Muscle of back (tissue), 13 donors: Measurements from ENCODE around the gene ITGB1. TPM values are rescaled to one million over a fixed set of nuclear protein-coding genes. Genes with fewer than 3 reads are reported as not detected.
"Not testable (repeated sequence)": the region's sequence is repeated elsewhere in the genome, so short reads cannot be mapped to it uniquely, and the experiment has no call there.

ENCODE experiments used
- DNase-seq, 3 donors: peaks; one replicate each; pipeline versions ENCODE4 v3.0.0 to v3.0.0-alpha.2; 2013
- long read RNA-seq, 9 donors: transcript quantifications; one replicate each; lab custom pipeline, GENCODE V29; 2026
- polyA plus RNA-seq, 10 donors: library from polyadenylated mRNA; unstranded; fragments of 120-200 nt; gene quantifications; one replicate each; pipeline ENCODE4 v1.2.1, GENCODE V29; 2013; ENCODE audit not compliant: insufficient read length in 10 of 10

Gene ITGB1
- 100 to 1,000 TPM; 381 to 498 (median 454) TPM for polyA plus RNA-seq
- long read RNA-seq, donor 1, transcript ITGB1-201 (16 exons, 3,640 nt) = major isoform, 35 of 121 reads
- long read RNA-seq, donor 1, partial matches to known transcripts = 75 of 121 reads
- long read RNA-seq, donor 1, other reads (novel, unspliced or antisense) = 7 of 121 reads
- long read RNA-seq, donor 2, transcript ITGB1-201 (16 exons, 3,640 nt) = major isoform, 40 of 112 reads
- long read RNA-seq, donor 2, partial matches to known transcripts = 58 of 112 reads
- long read RNA-seq, donor 2, other reads (novel, unspliced or antisense) = 9 of 112 reads
- long read RNA-seq, donor 3 = 0 reads
- long read RNA-seq, donor 4, transcript ITGB1-201 (16 exons, 3,640 nt) = major isoform, 29 of 88 reads
- long read RNA-seq, donor 4, partial matches to known transcripts = 50 of 88 reads
- long read RNA-seq, donor 4, other reads (novel, unspliced or antisense) = 7 of 88 reads
- long read RNA-seq, donor 5, transcript ITGB1-201 (16 exons, 3,640 nt) = major isoform, 41 of 198 reads
- long read RNA-seq, donor 5, partial matches to known transcripts = 148 of 198 reads
- long read RNA-seq, donor 5, other reads (novel, unspliced or antisense) = 7 of 198 reads
- long read RNA-seq, donor 6, transcript ITGB1-201 (16 exons, 3,640 nt) = major isoform, 42 of 192 reads
- long read RNA-seq, donor 6, partial matches to known transcripts = 125 of 192 reads
- long read RNA-seq, donor 6, other reads (novel, unspliced or antisense) = 21 of 192 reads
- long read RNA-seq, donor 7, transcript ITGB1-201 (16 exons, 3,640 nt) = major isoform, 40 of 94 reads
- long read RNA-seq, donor 7, partial matches to known transcripts = 44 of 94 reads
- long read RNA-seq, donor 7, other reads (novel, unspliced or antisense) = 8 of 94 reads
- long read RNA-seq, donor 8, transcript ITGB1-201 (16 exons, 3,640 nt) = major isoform, 31 of 118 reads
- long read RNA-seq, donor 8, partial matches to known transcripts = 85 of 118 reads
- long read RNA-seq, donor 8, other reads (novel, unspliced or antisense) = 0 of 118 reads
- long read RNA-seq, donor 9, transcript ITGB1-201 (16 exons, 3,640 nt) = major isoform, 5 of 24 reads
- long read RNA-seq, donor 9, partial matches to known transcripts = 18 of 24 reads
- long read RNA-seq, donor 9, other reads (novel, unspliced or antisense) = 0 of 24 reads

DNA sequence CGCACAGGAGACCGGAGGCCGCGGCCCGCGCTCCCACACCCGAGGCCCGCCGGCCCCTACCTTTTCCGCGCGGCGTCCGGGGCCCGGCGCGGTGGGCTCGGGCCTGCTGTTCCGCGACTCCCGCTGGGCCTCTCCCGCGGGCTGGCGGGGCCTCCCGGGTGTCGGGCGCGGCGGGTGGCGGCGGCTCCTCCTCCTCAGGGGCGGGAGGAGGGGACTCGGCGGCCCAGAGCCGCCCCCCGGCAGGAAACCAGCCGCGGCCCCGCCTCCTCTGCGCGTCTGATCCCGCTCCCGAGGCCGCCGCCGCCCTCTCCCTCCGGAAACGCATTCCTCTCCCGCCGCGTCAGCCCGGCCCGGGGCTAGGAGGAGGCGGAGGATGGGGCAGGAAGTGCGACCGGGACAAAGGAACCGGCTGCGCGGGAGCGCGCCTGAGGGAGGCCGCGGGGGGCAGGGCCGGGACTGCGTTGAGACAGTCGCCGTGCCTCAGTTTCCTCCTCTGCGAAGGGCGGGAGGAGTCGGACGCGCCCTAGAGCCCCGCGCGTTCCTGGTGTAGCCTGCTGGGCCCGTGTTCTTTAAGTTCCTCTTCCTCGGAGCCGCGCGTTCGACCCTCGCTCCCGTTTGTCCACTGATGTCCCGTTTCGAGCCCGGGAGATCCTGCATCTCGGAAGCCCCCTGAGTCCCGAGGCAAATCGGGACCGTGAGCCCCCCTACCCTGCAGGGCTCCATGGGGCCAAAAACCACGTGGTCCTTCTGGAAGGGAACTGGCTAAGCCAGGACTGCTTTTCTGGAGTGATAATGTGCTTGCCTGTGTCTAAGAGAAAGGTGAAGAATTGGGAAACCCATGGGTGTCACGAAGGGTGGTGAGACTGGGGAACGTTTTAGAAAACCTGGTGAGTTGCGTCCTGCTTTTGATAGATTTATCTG is at the start of gene ITGB1:
Gene ITGB1 (minus strand): TSS at position 146 of the 921 bp plus-strand sequence. CDS start 22,672 bp downstream, outside the sequence.
- DNase-seq = peak; percentile 96 to 98 (median 98)

DNA sequence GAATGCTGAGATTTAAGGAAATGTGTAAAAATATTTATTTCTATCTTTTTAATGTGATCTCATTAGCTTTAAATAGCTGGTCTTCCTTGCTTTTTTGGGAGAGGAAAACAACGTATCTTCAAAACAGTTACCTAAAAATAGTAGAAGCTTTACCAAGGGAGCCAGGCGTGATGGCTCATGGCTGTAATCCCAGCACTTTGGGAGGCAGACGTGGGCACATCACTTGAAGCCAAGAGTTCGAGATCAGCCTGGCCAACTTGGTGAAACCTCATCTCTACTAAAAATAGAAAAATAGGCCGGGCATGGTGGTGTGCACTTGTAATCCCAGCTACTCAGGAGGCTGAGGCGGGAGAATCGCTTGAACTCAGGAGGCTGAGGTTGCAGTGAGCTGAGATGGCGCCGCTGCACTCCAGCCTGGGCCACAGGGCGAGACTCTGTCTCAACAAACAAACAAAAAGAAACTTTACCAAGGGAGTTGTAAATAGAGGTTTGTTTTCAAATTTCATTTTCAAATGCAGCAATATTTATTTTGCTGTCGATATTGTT is 48.4 kb upstream of the ITGB1 start:
- DNase-seq = no peak

DNA sequence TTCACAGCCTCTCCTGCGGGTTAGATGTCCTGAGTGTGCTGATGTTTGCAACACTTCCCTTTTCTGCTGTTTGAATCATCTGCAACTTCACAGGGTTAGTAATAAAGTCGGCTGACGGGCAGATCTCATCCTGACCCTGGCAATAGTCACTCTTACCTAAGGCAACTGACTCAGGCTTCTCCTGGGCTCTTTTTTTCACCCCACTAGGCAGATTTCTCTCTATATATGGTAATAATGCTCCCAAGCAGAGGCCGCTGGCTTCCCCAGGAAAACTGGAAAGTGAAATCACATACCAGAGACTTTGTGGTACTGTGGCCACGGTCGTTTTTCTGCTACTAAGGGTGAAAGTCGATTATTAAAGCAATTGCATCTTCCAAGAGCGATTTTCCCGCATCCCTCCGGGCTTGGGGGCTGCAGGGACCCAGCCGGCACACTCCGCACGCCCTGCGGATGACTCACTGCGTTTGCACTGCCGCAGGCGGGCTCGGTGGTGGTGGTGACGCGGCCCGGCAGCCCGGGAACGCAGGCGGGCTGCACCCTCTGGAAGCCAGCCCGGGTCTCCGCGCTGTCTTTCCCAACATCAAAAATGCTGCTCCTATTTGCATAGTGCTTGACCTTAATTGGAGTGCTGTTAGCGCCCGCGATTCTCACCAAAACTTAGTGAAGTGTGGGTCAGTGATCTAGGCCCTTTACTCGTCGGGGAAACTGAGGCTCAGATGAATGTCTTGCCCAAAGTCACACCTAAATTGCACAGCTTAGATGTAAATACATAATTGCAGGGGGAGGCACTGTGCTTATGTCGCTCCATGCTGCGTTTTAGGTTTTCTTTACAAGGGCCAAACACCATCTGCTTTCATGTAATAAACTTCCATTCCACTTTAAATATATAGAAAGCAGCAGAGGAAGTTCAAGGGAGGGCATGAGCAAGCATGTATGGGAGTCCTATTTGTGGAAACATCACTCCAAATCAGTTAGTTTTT is 47.6 kb upstream of the ITGB1 start:
- DNase-seq = peak; percentile 41 to 91 (median 78)

DNA sequence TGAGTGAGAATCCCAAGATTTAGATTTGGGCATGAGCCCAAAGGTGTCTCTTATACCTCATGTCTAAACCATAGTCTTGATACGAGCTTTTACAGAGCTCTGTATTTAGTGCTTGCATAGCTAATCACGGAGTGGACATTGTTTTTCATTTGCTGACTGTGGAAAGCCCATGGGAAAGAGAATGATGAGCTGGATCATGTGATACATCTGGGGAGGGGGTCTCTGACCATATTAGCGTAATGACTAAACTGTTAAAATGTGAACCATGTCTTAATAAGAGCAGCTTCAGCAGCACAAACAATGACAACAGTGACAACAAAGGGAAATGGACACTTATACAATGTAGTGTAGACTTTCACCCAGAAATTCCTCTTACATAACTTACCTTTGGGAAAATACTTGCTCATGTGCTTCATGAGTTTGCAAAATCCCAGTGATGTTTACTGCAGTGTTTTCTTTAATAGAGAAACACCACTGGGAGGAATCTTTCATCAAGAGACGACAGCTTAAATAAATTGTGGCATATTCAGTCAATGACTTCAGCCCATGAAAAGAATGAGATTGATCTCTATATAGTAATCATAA is 44.0 kb upstream of the ITGB1 start:
- DNase-seq = no peak

DNA sequence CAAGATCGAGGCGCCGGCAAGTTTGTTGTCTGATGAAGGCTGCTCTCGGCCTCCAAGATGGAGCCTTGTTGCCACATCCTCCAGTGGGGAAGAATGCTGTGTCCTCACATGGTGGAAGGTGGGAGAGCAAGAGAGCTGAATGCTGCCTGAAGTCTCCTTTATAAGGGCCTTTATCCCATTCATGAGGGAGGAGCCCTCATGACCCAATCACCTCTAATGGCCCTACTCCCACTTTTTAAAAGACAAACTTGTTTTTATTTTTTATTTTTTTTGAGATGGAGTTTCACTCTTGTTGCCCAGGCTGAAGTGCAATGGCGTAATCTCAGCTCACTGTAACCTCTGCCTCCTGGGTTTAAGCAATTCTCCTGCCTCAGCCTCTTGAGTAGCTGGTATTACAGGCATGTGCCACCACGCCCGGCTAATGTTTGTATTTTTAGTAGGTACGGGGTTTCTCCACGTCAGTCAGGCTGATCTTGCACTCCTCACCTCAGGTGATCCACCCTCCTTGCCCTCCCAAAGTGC is 40.1 kb upstream of the ITGB1 start:
- not testable (repeated sequence) for DNase-seq

DNA sequence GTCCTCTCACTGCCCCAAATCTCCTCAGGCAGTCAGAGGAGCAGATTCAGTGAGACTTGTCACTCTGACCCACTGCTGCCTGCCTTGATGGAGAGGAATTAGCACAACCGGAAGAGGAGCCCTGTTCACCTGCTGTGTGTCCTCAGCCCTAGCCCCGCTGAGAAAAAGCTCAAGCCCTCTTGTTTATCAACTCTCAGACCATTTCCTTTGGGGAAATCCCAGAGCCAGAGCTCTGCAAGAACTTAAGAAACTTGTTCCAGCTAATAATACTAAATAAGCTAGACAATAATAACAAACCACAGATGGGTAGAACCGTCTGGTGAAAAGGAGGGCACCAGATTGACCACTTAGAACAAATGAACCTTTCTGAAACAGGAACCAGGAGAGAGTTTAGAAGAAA is 37.7 kb upstream of the ITGB1 start:
- no peak for DNase-seq

DNA sequence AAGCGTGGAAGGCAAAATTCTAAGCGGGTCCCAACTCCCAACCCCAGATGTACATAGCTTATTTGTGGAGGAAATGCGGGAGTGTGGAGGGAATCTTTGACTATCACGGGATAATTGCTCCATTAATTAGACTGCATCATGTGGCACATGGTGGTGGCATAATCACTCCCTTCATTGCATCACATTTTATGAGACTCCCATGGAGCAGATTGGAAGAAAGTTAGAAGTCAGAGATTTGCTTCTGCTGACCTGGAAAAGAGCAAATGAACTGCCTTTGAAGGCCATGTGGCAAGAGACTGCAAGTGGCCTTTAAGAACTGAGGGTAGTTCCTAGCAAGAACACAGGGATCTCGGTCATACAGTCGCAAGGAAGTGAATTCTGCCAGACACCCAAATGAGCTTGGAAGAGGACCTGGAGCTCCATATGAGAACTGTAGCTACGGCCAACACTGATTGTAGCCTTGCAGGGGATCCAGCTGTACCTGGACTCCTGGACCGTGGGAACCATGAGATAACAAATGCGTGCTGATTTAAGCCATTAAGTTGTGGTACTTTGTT is 37.1 kb upstream of the ITGB1 start:
- no peak for DNase-seq

DNA sequence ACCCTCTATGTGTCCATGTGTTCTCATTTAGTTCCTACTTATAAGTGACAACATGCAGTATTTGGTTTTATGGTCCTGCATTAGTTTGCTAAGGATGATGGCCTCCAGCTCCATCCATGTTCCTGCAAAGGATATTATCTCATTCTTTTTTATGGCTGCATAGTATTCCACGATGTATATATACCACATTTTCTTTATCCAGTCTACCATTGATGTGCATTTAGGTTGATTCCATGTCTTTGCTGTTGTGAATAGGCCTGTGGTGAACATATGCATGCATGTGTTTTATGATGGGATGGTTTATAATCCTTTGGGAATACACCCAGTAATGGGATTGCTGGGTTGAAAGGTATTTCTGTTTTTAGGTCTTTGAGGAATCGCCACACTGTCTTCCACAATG is 36.6 kb upstream of the ITGB1 start:
- not testable (repeated sequence) for DNase-seq

DNA sequence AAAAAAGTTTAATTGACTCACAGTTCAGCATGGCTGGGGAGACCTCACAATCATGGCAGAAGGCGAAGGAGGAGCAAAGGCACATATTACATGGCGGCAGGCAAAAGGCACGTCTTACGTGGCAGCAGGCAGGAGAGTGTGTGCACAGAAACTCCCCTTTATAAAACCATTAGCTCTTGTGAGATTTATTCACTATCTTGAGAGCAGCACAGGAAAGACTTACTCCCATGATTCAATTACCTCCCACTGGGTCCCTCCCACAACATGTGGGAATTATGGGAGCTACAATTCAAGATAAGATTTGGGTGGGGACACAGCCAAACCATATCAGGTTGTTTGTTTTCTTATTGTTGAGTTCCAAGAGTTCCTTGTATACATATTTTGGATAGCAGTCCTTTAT is 34.3 kb upstream of the ITGB1 start:
- DNase-seq = not testable (repeated sequence)

DNA sequence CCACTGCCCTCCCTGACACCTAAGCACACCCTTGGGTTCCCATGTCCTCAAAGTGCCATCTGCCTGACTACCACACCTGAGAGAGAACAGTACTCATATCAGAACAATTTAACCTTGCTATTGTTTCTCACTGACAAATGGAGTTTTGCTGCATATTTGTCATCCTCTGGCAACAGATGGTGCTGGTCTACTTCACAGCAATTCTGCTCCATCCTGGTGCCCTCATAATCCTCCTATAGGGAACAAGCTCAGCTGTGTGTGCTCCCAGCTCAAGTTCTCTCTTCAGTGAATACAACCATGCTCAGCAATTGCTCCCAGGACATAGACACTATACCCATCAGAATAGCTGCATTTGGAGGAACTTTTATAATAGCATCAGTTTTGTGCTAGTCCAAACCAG is 32.8 kb upstream of the ITGB1 start:
- DNase-seq = no peak

DNA sequence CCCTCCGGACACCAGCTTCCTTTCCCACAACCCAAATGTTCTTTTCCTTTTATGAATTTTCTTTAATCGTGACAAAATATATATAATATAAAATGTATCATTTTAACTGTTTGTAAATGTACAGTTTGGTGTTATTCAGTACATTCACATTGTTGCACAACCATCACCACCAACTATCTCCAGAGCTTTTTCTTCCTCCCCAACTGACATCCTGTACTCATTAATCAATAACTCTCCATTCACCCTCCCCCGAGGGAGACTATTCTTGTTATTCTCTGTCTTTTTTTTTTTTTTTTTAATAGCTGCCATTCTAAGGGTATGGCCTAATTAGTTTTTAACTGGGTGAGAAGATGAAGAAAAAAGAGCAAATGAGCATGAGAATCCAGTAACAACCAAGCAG is 30.6 kb upstream of the ITGB1 start:
- DNase-seq = no peak

DNA sequence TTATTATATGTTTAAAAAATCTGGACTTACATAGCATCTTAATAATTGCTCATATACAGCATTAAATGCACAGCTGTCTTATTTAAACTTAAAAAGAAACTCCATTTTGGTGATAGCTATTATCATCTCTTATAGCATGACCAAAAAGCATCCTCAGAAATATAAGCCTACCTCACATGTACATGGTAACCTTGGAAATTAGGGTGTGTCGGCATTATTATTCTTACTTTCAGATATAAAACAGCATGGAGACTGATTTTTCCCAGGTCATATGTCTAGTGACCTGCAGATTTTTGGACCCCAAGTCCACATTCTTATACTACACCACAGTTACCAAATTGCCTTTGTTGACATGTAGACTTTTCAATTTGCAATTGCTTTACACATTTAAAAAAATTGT is 29.1 kb upstream of the ITGB1 start:
- no peak for DNase-seq

DNA sequence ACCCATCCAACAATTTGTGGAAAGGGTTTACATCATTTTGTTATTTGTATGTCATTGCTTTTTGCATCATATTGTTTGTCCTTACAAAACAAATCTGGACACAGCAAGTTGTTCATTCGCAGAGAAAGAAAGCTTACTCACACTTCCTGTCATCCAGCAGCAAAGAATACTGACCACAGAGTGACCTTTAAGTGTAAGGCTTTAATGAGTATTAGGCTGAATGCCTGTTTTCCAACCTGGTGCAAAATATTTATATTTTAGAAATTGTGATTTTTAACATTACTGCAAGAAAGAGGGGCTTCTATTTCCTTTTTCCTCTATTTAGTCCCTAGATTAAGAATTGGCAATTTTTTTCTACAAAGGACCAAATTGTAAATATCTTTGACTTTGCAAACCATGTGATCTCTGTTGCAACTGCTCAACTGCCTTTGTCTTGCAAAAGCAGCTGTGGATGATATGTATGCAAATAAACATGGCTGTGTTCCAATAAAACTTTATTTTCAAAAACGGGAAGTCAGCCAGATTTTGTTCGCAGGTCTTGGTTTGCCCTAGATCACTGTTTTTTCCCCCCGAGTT is 27.8 kb upstream of the ITGB1 start:
- DNase-seq = peak in 1 of 3 donors; percentile 36

DNA sequence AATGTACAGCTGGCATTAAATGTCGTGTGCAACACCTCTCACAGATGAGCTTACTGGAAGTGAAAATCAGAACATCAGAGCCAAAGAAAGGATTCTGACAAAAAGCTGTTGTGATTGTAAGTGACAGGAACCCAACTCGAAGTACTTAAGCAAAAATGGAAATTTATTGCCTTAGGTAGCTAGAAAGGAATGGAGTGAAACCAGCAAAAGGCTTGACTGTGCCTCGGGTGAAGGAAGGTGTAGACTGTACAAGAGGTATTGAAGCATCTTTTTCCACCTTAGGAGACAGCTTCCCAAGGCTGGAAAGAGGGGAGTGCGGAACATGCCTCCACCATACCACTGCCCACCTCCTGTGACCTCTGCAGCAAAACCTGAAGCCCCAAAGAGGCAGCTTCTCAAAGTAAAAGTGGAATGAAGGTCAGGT is 27.3 kb upstream of the ITGB1 start:
- no peak for DNase-seq

DNA sequence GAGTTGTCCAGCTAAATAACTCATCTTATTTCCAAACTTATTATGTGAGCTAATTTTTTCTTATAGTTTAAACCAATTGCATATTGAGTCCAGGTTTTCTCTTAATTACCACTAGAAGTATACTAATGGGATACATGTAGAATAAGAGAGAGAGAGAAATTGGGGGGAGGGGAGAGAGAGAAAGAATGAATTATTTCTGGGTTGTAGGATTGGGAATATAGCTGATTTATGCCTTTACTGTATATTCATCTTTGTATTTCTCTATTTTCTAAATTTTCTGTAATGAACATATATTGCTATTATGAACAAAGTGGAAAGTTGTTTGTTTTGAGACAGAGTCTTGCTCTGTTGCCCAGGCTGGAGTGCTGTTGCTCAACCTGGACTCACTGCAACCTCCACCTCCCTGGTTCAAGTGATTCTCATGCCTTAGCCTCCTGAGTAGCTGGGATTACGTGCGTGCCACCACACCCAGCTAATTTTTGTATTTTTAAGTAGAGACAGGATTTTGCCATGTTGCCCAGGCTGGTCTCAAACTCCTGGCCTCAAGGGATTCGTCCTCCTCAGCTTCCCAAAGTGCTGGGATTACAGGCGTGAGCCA is 26.1 kb upstream of the ITGB1 start:
- DNase-seq = no peak

DNA sequence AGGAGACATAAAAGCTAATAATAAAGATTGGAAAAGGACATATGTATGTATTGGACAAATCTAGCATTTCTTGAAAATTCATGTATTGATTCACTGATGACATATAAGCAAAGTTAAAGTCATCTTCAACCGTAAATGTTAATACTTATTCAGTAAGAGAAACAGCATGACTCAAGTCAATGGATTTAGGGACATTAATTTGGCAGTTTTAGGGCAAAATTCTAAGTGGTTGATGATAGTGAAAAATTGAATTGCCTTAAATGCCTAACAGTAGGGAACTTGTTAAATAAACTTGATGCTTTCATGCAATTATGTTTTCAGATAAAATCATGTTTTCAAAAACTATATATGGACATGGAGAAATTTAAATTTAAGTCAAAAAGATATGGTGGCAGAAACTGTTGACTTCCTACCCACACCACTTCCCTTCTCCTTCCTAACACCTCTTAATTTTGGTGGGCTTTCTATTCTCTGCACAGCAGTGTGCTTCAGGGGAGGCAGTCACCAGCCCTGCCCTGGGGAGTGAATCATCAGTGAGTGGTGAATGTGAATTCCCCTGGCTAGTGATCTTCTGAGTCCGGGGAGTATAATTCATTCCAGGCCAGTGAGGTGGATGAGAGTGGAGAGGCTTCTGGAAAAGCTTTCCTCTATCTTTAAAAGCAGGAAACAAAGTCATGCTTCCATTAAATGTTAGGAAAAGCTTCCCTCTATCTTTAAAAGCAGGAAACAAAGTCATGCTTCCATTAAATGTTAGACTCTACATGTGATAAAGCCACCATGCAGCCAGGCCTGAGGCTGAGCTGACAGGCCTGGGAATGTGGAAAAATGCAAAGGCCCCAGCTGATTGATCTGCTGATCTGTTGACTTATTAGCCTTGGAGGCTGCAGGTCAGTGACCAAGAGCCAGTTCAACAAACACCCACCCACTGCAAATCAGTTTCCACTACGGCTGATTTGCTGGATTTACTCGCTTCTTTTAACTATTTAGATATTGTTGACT is 25.2 kb upstream of the ITGB1 start:
- DNase-seq = peak in 1 of 3 donors; percentile 92
